NCI-H748 treated with DMSO at 0.1 percent for 48 hours (cell line): Measurements from ENCODE around the gene NUP214.
"Not testable (repeated sequence)": the region's sequence is repeated elsewhere in the genome, so short reads cannot be mapped to it uniquely, and the experiment has no call there.

Source experiments
- DNase-seq: peaks from one replicate; lab custom pipeline; 2025; lab: John Stamatoyannopoulos, UW

Gene NUP214

GRCh38 chr9:131197160-131197911 is 72.0 kb downstream of the NUP214 start:
- DNase-seq = no peak

GRCh38 chr9:131198041-131198715 is 72.8 kb downstream of the NUP214 start:
- no peak for DNase-seq

DNA sequence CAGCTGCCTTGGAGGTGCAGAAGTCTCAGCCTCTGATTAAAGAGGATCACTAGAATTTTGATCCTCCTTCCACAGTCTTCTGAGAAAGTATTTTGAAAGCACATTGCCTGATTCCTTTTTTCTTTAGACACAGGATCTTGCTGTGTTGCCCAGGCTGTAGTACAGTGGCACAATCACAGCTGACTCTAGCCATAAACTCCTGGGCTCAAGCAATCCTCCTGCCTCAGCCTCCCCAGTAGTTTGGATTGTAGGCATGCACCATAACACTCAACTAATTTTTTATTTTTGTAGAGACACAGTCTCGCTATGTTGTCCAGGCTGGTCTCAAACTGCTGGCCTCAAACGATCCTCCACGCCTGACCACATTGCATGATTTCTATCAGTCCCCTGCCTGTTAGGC is 76.5 kb downstream of the NUP214 start:
- DNase-seq = no peak

DNA sequence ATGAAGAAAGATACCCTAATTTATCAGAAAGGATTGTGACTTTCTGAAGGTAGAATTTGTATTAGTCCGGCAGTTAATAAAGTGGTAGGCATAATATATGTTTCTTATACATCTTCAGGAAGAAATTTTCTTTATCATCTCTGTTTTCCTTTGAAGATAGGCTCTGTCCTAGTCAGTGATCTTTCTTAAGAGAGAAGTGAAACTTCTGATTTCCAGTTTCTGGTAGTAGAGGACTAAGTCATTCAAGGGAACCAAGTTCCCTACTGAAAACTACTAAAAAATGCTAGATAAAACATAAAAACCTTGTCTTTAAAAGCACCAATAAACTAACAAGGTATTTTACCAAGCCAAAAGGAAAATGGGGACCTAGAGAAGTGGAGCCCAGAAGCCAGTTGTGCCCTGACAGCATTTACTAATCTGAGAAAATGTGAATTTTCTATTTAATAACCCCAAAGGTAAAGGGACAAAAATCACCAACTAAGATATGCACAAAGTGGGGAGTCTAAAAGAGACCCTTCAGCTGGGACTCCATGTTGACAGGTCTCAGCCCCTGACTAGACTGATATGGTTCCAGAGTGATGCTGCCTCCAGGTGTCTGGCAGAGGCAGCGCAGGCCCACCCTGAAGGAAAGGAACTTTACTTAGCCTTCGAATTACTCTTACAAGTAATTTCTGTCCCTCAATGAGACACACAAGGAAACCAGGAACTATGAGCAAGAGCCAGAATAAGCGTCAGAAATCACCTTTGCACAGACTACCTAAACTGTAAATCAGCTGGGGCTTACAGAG is 78.2 kb downstream of the NUP214 start:
- DNase-seq = no peak

DNA sequence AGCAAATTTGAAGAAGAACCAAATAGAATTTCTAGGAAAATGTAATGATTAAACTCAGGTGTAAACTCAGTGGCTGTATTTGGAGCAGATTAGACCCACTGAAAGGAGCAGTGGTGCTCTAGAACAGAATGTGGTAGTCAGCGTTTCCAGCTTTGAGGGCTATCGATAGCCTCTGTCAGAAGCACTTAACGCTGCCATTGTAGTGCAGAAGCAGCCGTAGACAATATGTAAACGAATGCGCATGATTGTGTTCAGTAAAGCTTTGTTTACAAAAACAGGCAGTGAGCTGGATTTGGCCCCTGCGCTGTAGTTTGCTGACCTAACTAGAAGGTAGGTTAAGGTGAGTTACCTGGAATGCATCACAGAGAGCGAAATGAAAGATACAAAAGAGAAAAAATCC is 78.9 kb downstream of the NUP214 start:
- DNase-seq = no peak

DNA sequence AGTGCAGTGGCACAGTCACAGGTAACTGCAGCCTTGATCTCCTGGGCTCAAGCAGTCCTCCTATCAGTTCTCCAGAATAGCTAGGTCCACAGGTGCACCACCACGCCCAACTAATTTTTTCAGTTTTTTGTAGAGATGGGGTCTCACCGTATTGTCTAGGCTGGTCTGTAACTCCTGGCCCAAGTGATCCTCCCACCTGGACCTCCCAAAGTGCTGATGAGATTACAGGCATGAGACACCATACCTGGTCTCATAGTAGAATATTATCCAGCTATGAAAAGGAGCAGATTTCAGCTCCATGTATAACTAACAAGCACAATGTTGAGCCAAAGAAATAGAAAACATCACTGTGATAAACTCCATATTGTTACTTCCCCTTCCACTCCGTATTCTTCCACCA is 81.1 kb downstream of the NUP214 start:
- DNase-seq = no peak

DNA sequence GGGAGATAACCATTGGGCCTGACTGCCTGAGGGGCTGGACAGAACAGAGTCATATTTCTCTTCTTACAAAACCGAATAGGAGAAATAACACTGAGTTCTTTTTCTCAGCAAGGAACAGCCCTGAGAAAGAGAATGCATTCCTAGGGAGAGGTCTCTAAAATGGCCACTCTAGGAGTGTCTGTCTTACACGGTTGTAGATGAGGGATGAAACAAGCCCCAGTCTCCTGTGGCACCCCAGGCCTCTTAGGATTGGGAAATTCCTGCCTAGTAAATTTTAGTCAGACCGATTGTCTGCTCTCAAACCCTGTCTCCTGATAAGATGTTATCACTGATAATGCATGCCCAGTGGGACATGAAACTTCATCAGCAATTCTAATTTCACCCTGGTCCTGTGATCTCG is 86.5 kb downstream of the NUP214 start:
- DNase-seq = not testable (repeated sequence)

- no peak for DNase-seq
Measured at GRCh38 chr9:131214286-131214856, 89.0 kb downstream of the NUP214 start.

GRCh38 chr9:131214876-131215275 is 89.5 kb downstream of the NUP214 start:
- DNase-seq = no peak

DNA sequence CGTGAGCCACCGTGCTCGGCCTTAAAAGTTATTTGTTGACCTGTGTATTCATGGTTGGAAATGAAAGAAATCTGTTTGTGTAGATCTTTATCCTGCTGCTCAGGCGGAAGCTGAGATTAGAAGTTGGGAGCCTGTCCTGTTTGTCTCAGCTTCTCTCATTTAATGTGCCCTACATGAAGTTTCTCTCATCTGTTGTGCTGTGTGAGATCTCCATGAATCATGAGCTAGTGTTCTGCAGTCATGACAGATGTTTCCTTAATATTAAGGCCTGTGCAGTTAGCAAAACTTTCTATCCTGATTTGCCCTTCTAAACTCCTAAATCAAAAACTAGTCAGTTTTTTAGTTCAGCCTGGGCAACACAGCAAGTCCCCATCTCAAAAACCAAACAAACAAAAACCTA is 91.4 kb downstream of the NUP214 start:
- no peak for DNase-seq

GRCh38 chr9:131217331-131218031 is 92.1 kb downstream of the NUP214 start:
- no peak for DNase-seq

DNA sequence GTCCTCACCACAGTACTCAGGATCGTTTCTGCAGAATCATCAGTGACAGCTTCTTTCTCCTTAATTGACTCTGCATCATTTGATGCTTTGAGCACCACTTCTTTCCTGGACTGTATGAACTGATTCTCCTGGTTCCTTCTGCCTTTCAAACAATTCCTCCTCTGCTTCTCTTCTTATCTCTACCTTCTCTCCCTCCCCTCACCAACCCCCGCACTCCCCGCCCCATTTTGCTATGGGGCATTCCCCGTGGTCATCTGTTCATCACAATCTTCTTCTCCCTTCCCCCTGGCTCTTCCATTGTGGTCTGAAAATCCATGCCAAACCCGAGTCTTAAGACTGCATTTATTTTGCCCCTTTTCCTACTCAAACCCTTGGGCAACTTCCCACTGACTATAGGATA is 93.0 kb downstream of the NUP214 start:
- DNase-seq = no peak

DNA sequence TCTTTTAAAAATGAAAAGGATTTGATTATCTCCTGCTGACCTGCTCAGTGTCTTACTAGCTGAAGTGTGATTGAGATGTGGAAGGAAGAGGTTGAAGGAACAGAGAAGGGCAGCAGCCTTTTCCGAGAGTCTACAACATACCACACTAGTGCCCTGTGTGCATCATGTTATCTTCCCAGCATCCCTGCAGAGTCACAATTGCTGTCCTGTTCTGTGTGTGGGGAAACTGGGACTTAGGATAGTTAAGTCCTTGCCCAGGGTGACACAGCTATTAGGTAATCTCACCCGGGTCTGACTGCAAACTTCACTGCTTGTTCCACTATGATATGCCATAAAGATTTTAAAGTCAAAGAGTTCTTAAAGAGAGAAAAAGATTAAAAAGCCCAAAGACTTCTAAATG is 95.1 kb downstream of the NUP214 start:
- no peak for DNase-seq

- no peak for DNase-seq
Measured at GRCh38 chr9:131222460-131222859, 97.1 kb downstream of the NUP214 start.

GRCh38 chr9:131226226-131226625 is 100.8 kb downstream of the NUP214 start:
- DNase-seq = no peak

- DNase-seq = no peak
Measured at GRCh38 chr9:131227112-131227958, 101.9 kb downstream of the NUP214 start.

GRCh38 chr9:131227959-131228460 is 102.6 kb downstream of the NUP214 start:
- DNase-seq = no peak

DNA sequence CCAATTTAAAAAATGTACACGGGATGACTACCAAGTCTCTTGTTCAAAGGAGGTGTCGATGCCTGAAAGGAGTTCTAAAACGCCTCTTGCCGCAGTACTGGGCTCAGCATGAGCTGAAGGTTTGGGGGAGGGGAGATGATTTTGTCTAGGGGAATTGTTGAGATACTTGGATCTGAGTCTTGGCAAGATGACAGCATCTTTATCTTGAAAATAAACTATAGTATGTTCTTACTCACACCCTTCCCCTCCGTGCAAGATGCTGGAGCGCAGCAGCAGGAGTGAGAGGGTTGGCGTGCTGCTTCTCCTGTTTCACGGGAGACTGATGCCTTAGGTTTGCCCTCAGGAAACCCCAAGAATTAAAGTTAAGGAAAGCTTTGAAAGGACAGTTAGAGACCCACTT is 103.6 kb downstream of the NUP214 start:
- DNase-seq = no peak

- DNase-seq = no peak
Measured at GRCh38 chr9:131233556-131233955, 108.2 kb downstream of the NUP214 start.

- no peak for DNase-seq
Measured at GRCh38 chr9:131233995-131234394, 108.6 kb downstream of the NUP214 start.
